ENCODE measurements around the gene PACRG. TPM values are rescaled to one million over a fixed set of nuclear protein-coding genes. Genes with fewer than 3 reads are reported as not detected.

Gene PACRG
- total and polyA plus RNA-seq, 2 of the 13 experiments (the other 11 are each of a cell fraction or from before 2014, with no cell fraction given): 0.13 TPM; not detected in 1

DNA sequence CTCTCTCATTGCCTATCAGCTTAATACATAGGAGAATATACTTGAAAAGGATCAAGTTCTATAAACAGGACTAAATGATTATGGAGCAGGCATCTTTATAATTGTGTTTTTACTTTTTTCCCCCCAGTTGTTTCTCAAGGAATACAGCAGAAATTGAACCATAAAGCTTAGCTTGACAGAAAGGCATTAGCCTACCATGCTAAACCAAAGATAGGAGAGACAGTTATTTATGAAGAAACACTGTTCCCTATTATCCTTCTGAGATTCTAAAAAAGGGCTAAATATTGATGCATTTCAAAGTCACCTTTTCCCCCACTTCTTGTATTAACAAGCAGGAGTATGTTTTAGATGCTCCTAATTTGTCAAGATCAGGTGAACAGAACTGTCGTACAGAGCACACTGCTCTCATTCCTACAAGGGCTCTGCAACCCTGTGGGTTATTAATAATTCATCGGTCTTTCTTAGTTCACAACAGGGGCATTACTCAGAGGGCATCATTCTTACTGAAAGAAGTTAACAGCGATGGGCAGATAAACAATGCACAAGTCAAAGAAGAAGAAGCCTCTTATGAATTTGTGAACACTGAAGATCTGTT lies 38.9 kb upstream of the PACRG start:
- Histone ChIP-seq H3K9ac (ENCODE audit: insufficient read depth, low read depth, low read length) (no peak overlapping the region), H3K79me2 (ENCODE audit: insufficient read depth, low read length) (no peaks in the 10 kb centered on the region), H4K20me1 (ENCODE audit: insufficient read depth, low read length) (no peaks in the 10 kb centered on the region), H3K36me3 (replicated peaks in 1 of 2; ENCODE audit: control insufficient read depth in 1 of 2, insufficient read depth in 2 of 2, low read length in 2 of 2) (no peaks in the 10 kb centered on the region), H3K4me1 (ENCODE audit: insufficient read depth, low read length) (no peaks in the 10 kb centered on the region), H3K4me3 (replicated peaks in 1 of 3; ENCODE audit: insufficient read depth in 1 of 3, low read depth in 2 of 3, low read length in 3 of 3) (no peak overlapping the region), H3K27ac (ENCODE audit: extremely low read length, insufficient read depth, low read length) (no peak overlapping the region), H3K9me3 (ENCODE audit: low read length) (0 out of 2 replicates have a peak, but pooled peaks cover 3% of the 10 kb centered on the region), H3K4me2 (ENCODE audit: low read depth, low read length) (no peak overlapping the region), H3K27me3 (ENCODE audit: control insufficient read depth in 1 of 2, insufficient read depth in 2 of 2, low read length in 2 of 2) (no peaks in the 10 kb centered on the region), H2AFZ (ENCODE audit: low read length) (no peak overlapping the region)
- no TSS peak for BruUV-seq (replicated peaks)
- DNase-seq (ENCODE audit: low spot score) (no peak), ATAC-seq (no peak), FAIRE-seq (no peak)
- TF ChIP-seq FOSL1 (CRISPR knock-in tag; IDR thresholded peaks at IDR 0.05; ENCODE audit: borderline replicate concordance) (no peak), ZNF382 (CRISPR knock-in tag; IDR thresholded peaks at IDR 0.05; ENCODE audit: borderline replicate concordance) (no peak), ZNF772 (CRISPR knock-in tag; IDR thresholded peaks at IDR 0.05) (no peak), ZNF350 (CRISPR knock-in tag; IDR thresholded peaks at IDR 0.05; ENCODE audit: borderline replicate concordance, low read depth) (no peak), ZNF672 (CRISPR knock-in tag; IDR thresholded peaks at IDR 0.05) (no peak), BRD4 (CRISPR knock-in tag; IDR thresholded peaks at IDR 0.05) (no peak), ZNF256 (CRISPR knock-in tag; conservative IDR thresholded peaks at IDR 0.05) (no peak), KAT8 (CRISPR knock-in tag; IDR thresholded peaks at IDR 0.05) (no peak), ZNF10 (CRISPR knock-in tag; IDR thresholded peaks at IDR 0.05; ENCODE audit: borderline replicate concordance, low read depth) (no peak), NFE2L2 (IDR thresholded peaks at IDR 0.05; ENCODE audit: low read length) (no peak), ARHGAP35 (CRISPR knock-in tag; IDR thresholded peaks at IDR 0.05; ENCODE audit: borderline replicate concordance) (no peak)
- TF ChIP-seq, protein P1, sequence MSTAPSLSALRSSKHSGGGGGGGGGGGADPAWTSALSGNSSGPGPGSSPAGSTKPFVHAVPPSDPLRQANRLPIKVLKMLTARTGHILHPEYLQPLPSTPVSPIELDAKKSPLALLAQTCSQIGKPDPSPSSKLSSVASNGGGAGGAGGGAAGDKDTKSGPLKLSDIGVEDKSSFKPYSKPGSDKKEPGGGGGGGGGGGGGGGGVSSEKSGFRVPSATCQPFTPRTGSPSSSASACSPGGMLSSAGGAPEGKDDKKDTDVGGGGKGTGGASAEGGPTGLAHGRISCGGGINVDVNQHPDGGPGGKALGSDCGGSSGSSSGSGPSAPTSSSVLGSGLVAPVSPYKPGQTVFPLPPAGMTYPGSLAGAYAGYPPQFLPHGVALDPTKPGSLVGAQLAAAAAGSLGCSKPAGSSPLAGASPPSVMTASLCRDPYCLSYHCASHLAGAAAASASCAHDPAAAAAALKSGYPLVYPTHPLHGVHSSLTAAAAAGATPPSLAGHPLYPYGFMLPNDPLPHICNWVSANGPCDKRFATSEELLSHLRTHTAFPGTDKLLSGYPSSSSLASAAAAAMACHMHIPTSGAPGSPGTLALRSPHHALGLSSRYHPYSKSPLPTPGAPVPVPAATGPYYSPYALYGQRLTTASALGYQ (CRISPR knock-in tag; IDR thresholded peaks at IDR 0.05): no peak
- TF ChIP-seq, protein P2, sequence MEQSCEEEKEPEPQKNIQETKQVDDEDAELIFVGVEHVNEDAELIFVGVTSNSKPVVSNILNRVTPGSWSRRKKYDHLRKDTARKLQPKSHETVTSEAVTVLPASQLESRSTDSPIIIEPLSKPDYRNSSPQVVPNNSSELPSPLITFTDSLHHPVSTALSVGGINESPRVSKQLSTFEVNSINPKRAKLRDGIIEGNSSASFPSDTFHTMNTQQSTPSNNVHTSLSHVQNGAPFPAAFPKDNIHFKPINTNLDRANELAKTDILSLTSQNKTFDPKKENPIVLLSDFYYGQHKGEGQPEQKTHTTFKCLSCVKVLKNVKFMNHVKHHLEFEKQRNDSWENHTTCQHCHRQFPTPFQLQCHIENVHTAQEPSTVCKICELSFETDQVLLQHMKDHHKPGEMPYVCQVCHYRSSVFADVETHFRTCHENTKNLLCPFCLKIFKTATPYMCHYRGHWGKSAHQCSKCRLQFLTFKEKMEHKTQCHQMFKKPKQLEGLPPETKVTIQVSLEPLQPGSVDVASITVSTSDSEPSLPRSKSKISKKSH (CRISPR knock-in tag; IDR thresholded peaks at IDR 0.05; ENCODE audit: borderline replicate concordance): no peak
- TF ChIP-seq, protein P3, sequence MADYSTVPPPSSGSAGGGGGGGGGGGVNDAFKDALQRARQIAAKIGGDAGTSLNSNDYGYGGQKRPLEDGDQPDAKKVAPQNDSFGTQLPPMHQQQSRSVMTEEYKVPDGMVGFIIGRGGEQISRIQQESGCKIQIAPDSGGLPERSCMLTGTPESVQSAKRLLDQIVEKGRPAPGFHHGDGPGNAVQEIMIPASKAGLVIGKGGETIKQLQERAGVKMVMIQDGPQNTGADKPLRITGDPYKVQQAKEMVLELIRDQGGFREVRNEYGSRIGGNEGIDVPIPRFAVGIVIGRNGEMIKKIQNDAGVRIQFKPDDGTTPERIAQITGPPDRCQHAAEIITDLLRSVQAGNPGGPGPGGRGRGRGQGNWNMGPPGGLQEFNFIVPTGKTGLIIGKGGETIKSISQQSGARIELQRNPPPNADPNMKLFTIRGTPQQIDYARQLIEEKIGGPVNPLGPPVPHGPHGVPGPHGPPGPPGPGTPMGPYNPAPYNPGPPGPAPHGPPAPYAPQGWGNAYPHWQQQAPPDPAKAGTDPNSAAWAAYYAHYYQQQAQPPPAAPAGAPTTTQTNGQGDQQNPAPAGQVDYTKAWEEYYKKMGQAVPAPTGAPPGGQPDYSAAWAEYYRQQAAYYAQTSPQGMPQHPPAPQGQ (CRISPR knock-in tag; IDR thresholded peaks at IDR 0.05; ENCODE audit: borderline replicate concordance): no peak
- TF ChIP-seq, protein P4, sequence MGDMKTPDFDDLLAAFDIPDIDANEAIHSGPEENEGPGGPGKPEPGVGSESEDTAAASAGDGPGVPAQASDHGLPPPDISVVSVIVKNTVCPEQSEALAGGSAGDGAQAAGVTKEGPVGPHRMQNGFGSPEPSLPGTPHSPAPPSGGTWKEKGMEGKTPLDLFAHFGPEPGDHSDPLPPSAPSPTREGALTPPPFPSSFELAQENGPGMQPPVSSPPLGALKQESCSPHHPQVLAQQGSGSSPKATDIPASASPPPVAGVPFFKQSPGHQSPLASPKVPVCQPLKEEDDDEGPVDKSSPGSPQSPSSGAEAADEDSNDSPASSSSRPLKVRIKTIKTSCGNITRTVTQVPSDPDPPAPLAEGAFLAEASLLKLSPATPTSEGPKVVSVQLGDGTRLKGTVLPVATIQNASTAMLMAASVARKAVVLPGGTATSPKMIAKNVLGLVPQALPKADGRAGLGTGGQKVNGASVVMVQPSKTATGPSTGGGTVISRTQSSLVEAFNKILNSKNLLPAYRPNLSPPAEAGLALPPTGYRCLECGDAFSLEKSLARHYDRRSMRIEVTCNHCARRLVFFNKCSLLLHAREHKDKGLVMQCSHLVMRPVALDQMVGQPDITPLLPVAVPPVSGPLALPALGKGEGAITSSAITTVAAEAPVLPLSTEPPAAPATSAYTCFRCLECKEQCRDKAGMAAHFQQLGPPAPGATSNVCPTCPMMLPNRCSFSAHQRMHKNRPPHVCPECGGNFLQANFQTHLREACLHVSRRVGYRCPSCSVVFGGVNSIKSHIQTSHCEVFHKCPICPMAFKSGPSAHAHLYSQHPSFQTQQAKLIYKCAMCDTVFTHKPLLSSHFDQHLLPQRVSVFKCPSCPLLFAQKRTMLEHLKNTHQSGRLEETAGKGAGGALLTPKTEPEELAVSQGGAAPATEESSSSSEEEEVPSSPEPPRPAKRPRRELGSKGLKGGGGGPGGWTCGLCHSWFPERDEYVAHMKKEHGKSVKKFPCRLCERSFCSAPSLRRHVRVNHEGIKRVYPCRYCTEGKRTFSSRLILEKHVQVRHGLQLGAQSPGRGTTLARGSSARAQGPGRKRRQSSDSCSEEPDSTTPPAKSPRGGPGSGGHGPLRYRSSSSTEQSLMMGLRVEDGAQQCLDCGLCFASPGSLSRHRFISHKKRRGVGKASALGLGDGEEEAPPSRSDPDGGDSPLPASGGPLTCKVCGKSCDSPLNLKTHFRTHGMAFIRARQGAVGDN (CRISPR knock-in tag; IDR thresholded peaks at IDR 0.05): no peak
- in situ Hi-C loops (cut with HindIII; ENCODE audit: extremely low pct_ligation_motif_present, low pct_unique_long_range_greater_than_20kb): no loop called here
- 48% methylated on average over 3 of the region's 3 CpGs for WGBS (ENCODE audit: low lambda C conversion rate)
- CTCF ChIA-PET (ENCODE audit: low intra/inter-chr PET ratio, low total read pairs): no interaction called here
- intact Hi-C loops (cut with micrococcal nuclease; ENCODE audit: unreplicated experiment): no loop called here
- POLR2A ChIA-PET: no interaction called here
